Left ventricle myocardium inferior (tissue), 1 donor: Measurements from ENCODE around the gene GNB2. TPM values are rescaled to one million over a fixed set of nuclear protein-coding genes. Genes with fewer than 3 reads are reported as not detected.

Experiments
- DNase-seq: peaks from one replicate; pipeline ENCODE4 v3.0.0-alpha.2; 2020
- H3K27ac ChIP-seq: fragments of 200-600 bp; replicated peaks from 2 replicates; pipeline ENCODE4 v1.8.0; 2021
- H3K27me3 ChIP-seq: fragments of 200-600 bp; 2 replicates; pipeline ENCODE4 v1.8.0; 2021; ENCODE audit warnings: low read depth
- H3K36me3 ChIP-seq: fragments of 200-600 bp; 2 replicates; pipeline ENCODE4 v1.8.0; 2021
- H3K4me1 ChIP-seq: fragments of 200-600 bp; 2 replicates; pipeline ENCODE4 v1.8.0; 2021
- H3K4me3 ChIP-seq: fragments of 200-600 bp; 2 replicates; pipeline ENCODE4 v1.8.0; 2021; ENCODE audit warnings: mild to moderate bottlenecking, moderate library complexity
- H3K9me3 ChIP-seq: fragments of 200-600 bp; replicated peaks from 2 replicates; pipeline ENCODE4 v1.8.0; 2021
- CTCF ChIP-seq: fragments of 200-600 bp; IDR thresholded peaks from 2 replicates; pipeline ENCODE4 v1.8.0; 2021; ENCODE audit warnings: antibody characterized with exemption, mild to moderate bottlenecking, borderline replicate concordance
- intact Hi-C: fragments of 100-400 bp; cut with micrococcal nuclease; formaldehyde crosslinking; loops from one replicate; pipeline ENCODE4 v1.11.0; 2022
- long read RNA-seq: library from polyadenylated mRNA; unstranded; transcript quantifications from one replicate; pipeline ENCODE4 v2.0.0, GENCODE V29; 2021
- total RNA-seq: library from RNA; stranded (reverse); fragmentation: NEBNext Ultra II Directional; extraction: Animal tissue kit (Norgen Biotek cat#: 25700); gene quantifications from one replicate; pipeline ENCODE4 v1.2.1, GENCODE V29; 2021
- donor health status: DM: no; HTN: yes; CAD: no; lungs with severe emphysema.

Gene GNB2
- total RNA-seq, result 98.3 TPM
- long read RNA-seq, transcript GNB2-201 (10 exons, 1,878 nt), result major isoform, 95 of 108 reads
- long read RNA-seq, partial matches to known transcripts, result 5 of 108 reads
- long read RNA-seq, other reads (novel, unspliced or antisense), result 4 of 108 reads

- H3K27me3 ChIP-seq, result no peaks in the 10 kb centered on the region
- H3K36me3 ChIP-seq, result peaks cover 21% of the 10 kb centered on the region
- no peaks in the 10 kb centered on the region for H3K9me3 ChIP-seq
- DNase-seq, result peak; percentile 99
- peak within 1 kb of the TSS; percentile 99 for H3K4me3 ChIP-seq
- intact Hi-C loops, result no loop called here
- H3K27ac ChIP-seq, result peak within 1 kb of the TSS; percentile 99
- H3K4me1 ChIP-seq, result peaks cover 49% of the 10 kb centered on the region
- TF ChIP-seq CTCF, result no peak
These were observed at the start of gene GNB2 for GRCh38 chr7:100673302-100673941. Gene GNB2 (plus strand): TSS chr7:100673740. CDS start chr7:100676266, 2,526 bp downstream.

GRCh38 chr7:100623951-100624824 is 49.4 kb upstream of the GNB2 start:
- Histone ChIP-seq H3K27me3 (peaks cover 18% of the 10 kb centered on the region), H3K9me3 (no peaks in the 10 kb centered on the region), H3K27ac (no peak overlapping the region), H3K4me1 (peaks cover 5% of the 10 kb centered on the region), H3K4me3 (no peak overlapping the region), H3K36me3 (no peaks in the 10 kb centered on the region)
- DNase-seq, result no peak
- TF ChIP-seq CTCF, result no peak
- intact Hi-C loops, result no loop called here

GRCh38 chr7:100626055-100626454 is 47.5 kb upstream of the GNB2 start:
- no peaks in the 10 kb centered on the region for H3K36me3 ChIP-seq
- TF ChIP-seq CTCF, result no peak
- H3K4me1 ChIP-seq, result peaks cover 5% of the 10 kb centered on the region
- H3K4me3 ChIP-seq, result peak overlapping the region; percentile 53
- H3K27me3 ChIP-seq, result peaks cover 26% of the 10 kb centered on the region
- intact Hi-C loops, result no loop called here
- no peak overlapping the region for H3K27ac ChIP-seq
- no peak for DNase-seq
- H3K9me3 ChIP-seq, result no peaks in the 10 kb centered on the region

GRCh38 chr7:100626530-100627237 is 46.9 kb upstream of the GNB2 start:
- Histone ChIP-seq H3K4me1 (peaks cover 5% of the 10 kb centered on the region), H3K27me3 (peaks cover 33% of the 10 kb centered on the region), H3K9me3 (no peaks in the 10 kb centered on the region), H3K4me3 (peak overlapping the region; percentile 53), H3K36me3 (no peaks in the 10 kb centered on the region), H3K27ac (no peak overlapping the region)
- no peak for TF ChIP-seq CTCF
- DNase-seq, result peak; percentile 84
- intact Hi-C loops, result no loop called here

GRCh38 chr7:100627238-100627549 is 46.3 kb upstream of the GNB2 start:
- intact Hi-C loops, result no loop called here
- TF ChIP-seq CTCF, result no peak
- DNase-seq, result no peak
- Histone ChIP-seq H3K9me3 (no peaks in the 10 kb centered on the region), H3K4me3 (no peak overlapping the region), H3K27me3 (peaks cover 38% of the 10 kb centered on the region), H3K4me1 (peaks cover 5% of the 10 kb centered on the region), H3K36me3 (no peaks in the 10 kb centered on the region), H3K27ac (no peak overlapping the region)
